ENCODE results near the gene JAM3.

Gene JAM3

GRCh38 chr11:134050541-134051383, 18.1 kb upstream of the JAM3 start:
- TF ChIP-seq RAD21 (IDR thresholded peaks at IDR 0.05; ENCODE audit: low read depth) = peak; percentile 74
- TF ChIP-seq TAF1 (IDR thresholded peaks at IDR 0.05; ENCODE audit: low read depth) = no peak
- TF ChIP-seq CREB1 (IDR thresholded peaks at IDR 0.05; ENCODE audit: low read depth) = no peak
- TF ChIP-seq EGR1 (IDR thresholded peaks at IDR 0.05) = no peak

GRCh38 chr11:134052395-134052987, 16.4 kb upstream of the JAM3 start:
- TF ChIP-seq CREB1 (IDR thresholded peaks at IDR 0.05; ENCODE audit: low read depth) (no peak), EGR1 (IDR thresholded peaks at IDR 0.05) (no peak), USF1 (IDR thresholded peaks at IDR 0.05) (no peak), NFIC (IDR thresholded peaks at IDR 0.05) (no peak), FOXM1 (IDR thresholded peaks at IDR 0.05; ENCODE audit: borderline replicate concordance, low read depth) (no peak), ZBTB7A (IDR thresholded peaks at IDR 0.05; ENCODE audit: low read depth) (no peak)

GRCh38 chr11:134052988-134053945, 15.6 kb upstream of the JAM3 start:
- TF ChIP-seq FOXM1 (IDR thresholded peaks at IDR 0.05; ENCODE audit: borderline replicate concordance, low read depth) (no peak), YY1 (IDR thresholded peaks at IDR 0.05; ENCODE audit: low read depth) (no peak), CEBPB (IDR thresholded peaks at IDR 0.05) (no peak), MAX (IDR thresholded peaks at IDR 0.05) (no peak), ZBTB7A (IDR thresholded peaks at IDR 0.05; ENCODE audit: low read depth) (no peak), USF1 (IDR thresholded peaks at IDR 0.05) (no peak), EP300 (IDR thresholded peaks at IDR 0.05; ENCODE audit: borderline replicate concordance) (no peak), TAF1 (IDR thresholded peaks at IDR 0.05; ENCODE audit: low read depth) (no peak), EGR1 (IDR thresholded peaks at IDR 0.05) (no peak), NFIC (IDR thresholded peaks at IDR 0.05) (no peak), RAD21 (IDR thresholded peaks at IDR 0.05; ENCODE audit: low read depth) (no peak), TCF12 (IDR thresholded peaks at IDR 0.05; ENCODE audit: low read depth) (no peak), REST (IDR thresholded peaks at IDR 0.05; ENCODE audit: low read depth) (no peak), TEAD4 (IDR thresholded peaks at IDR 0.05) (no peak)

GRCh38 chr11:134055029-134055428, 13.8 kb upstream of the JAM3 start:
- no peak for TF ChIP-seq CREB1 (IDR thresholded peaks at IDR 0.05; ENCODE audit: low read depth)
- TF ChIP-seq TCF12 (IDR thresholded peaks at IDR 0.05; ENCODE audit: low read depth) = no peak
- no peak for TF ChIP-seq TEAD4 (IDR thresholded peaks at IDR 0.05)
- no peak for TF ChIP-seq USF1 (IDR thresholded peaks at IDR 0.05)
- TF ChIP-seq EGR1 (IDR thresholded peaks at IDR 0.05) = no peak
- no peak for TF ChIP-seq MAX (IDR thresholded peaks at IDR 0.05)
- no peak for TF ChIP-seq CEBPB (IDR thresholded peaks at IDR 0.05)
- no peak for TF ChIP-seq RAD21 (IDR thresholded peaks at IDR 0.05; ENCODE audit: low read depth)
- TF ChIP-seq ZBTB7A (IDR thresholded peaks at IDR 0.05; ENCODE audit: low read depth) = no peak
- TF ChIP-seq REST (IDR thresholded peaks at IDR 0.05; ENCODE audit: low read depth) = no peak
- no peak for TF ChIP-seq FOXM1 (IDR thresholded peaks at IDR 0.05; ENCODE audit: borderline replicate concordance, low read depth)
- no peak for TF ChIP-seq TAF1 (IDR thresholded peaks at IDR 0.05; ENCODE audit: low read depth)
- no peak for TF ChIP-seq EP300 (IDR thresholded peaks at IDR 0.05; ENCODE audit: borderline replicate concordance)
